ENCODE data around the gene POU2AF3. TPM values are rescaled to one million over a fixed set of nuclear protein-coding genes. Genes with fewer than 3 reads are reported as not detected.

The POU2AF3 gene
- total and polyA plus RNA-seq, 11 donors = 0.15 to 2.1 (median 0.54) TPM; not detected in 5

DNA sequence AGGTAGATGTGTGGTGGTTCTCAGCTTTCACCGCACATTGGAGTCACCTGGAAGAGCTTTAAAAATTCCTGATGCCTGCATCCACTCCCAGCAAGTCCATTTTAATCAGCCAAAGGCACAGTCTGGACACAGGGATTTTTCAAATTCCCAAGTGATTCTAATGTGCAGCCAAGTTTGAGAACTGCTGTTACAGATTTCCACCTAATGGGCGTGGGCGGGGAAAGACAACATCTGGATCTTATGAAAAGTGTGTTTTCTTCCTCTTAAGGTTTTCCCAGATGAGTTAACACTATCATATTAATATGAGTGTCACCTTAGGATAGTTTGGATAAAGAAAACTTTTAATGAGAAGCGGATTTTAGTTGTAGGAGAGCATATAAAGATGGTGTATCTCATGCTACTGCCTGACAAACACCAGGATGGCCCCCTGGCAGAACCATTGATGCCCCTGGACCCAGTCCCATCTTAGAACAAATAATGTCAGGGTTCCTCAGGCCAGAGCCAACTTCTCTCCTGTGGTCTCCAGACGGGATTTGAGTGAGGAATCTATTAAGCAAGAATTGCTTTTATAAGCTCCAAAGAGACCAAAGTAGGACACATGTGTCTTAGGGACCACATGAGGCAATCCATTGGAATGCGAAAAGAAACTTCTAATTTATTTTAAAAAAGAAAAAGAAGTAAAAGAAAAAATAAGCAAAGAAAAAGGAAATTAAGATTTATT is 48.8 kb downstream of the POU2AF3 start:
- Histone ChIP-seq H3K9me3 (no peaks in the 10 kb centered on the region), H3K4me1 (peaks cover 0 to 9% (median 0%) of the 10 kb centered on the region in 12 donors), H3K36me3 (no peaks in the 10 kb centered on the region), H3K27ac (peak overlapping the region in 5 of 12 donors; percentile 15 to 77 (median 34)), H3K27me3 (peaks cover 0 to 4% (median 0%) of the 10 kb centered on the region in 9 donors), H3K4me3 (no peak overlapping the region)
- 64 to 79% (median 71%) methylated on average over 6 of the region's 6 CpGs for WGBS, 4 donors
- TF ChIP-seq POLR2A (IDR thresholded peaks at IDR 0.05) = no peak
- TF ChIP-seq, protein P1, sequence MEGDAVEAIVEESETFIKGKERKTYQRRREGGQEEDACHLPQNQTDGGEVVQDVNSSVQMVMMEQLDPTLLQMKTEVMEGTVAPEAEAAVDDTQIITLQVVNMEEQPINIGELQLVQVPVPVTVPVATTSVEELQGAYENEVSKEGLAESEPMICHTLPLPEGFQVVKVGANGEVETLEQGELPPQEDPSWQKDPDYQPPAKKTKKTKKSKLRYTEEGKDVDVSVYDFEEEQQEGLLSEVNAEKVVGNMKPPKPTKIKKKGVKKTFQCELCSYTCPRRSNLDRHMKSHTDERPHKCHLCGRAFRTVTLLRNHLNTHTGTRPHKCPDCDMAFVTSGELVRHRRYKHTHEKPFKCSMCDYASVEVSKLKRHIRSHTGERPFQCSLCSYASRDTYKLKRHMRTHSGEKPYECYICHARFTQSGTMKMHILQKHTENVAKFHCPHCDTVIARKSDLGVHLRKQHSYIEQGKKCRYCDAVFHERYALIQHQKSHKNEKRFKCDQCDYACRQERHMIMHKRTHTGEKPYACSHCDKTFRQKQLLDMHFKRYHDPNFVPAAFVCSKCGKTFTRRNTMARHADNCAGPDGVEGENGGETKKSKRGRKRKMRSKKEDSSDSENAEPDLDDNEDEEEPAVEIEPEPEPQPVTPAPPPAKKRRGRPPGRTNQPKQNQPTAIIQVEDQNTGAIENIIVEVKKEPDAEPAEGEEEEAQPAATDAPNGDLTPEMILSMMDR (IDR thresholded peaks at IDR 0.05) = no peak
- intact Hi-C loops (cut with DNase I) = no loop called here
- ATAC-seq (peak; percentile 42 to 74 (median 56)), DNase-seq (peak in 2 of 5 donors; percentile 44 to 48)

DNA sequence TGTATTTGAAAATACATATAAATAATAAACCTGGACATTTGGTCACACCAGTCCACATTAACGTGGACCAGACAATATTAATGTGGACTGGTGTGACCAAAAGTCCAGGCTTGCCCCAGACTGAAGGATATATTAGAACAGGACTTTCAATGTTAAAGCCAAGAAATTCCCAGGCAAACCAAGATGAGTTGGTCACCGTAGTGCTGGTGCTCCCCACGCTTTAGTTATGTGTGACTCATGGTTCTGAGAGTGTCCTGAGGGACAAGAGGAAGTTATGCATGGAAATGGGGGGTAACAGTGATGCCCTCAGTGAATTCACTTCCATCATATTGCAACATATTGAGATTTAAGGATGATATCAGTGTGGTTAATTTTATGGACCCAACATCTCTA is 49.4 kb downstream of the POU2AF3 start:
- WGBS, 4 donors = 70 to 77% (median 73%) methylated on average over 3 of the region's 3 CpGs
- Histone ChIP-seq H3K4me1 (peaks cover 0 to 9% (median 0%) of the 10 kb centered on the region in 12 donors), H3K9me3 (no peaks in the 10 kb centered on the region), H3K27me3 (peaks cover 0 to 4% (median 0%) of the 10 kb centered on the region in 9 donors), H3K36me3 (no peaks in the 10 kb centered on the region), H3K27ac (peak overlapping the region in 4 of 12 donors; percentile 15 to 77 (median 24)), H3K4me3 (no peak overlapping the region)
- intact Hi-C loops (cut with DNase I) = no loop called here
- ATAC-seq (peak in 2 of 4 donors; percentile 56 to 72), DNase-seq (no peak)
- TF ChIP-seq POLR2A (IDR thresholded peaks at IDR 0.05) = no peak
- TF ChIP-seq, protein P1 (IDR thresholded peaks at IDR 0.05) = no peak

DNA sequence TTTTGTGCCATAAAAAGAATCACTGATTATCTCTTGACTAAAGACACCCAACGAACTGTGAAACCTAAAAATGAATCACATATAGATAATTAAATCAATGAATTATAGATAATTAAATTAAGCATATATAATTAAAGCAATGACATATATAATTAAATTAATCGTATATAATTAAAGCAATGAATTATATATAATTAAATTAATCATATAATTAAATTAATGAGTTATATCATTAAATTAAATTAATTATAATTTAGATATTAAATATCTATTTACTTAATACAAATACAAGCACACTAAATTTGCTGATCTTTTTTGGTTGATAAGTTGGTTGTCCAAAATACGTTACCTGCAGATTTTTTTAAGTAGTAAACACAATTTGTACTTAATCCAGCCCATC is 49.8 kb downstream of the POU2AF3 start:
- no peak for ATAC-seq
- Histone ChIP-seq H3K27ac (peak overlapping the region in 3 of 12 donors; percentile 15 to 77 (median 28)), H3K9me3 (no peaks in the 10 kb centered on the region), H3K36me3 (no peaks in the 10 kb centered on the region), H3K4me1 (peaks cover 0 to 9% (median 0%) of the 10 kb centered on the region in 12 donors), H3K4me3 (no peak overlapping the region), H3K27me3 (peaks cover 0 to 4% (median 0%) of the 10 kb centered on the region in 9 donors)
- TF ChIP-seq, protein P1 (IDR thresholded peaks at IDR 0.05) = no peak
- no peak for TF ChIP-seq POLR2A (IDR thresholded peaks at IDR 0.05)
- 63 to 79% (median 78%) methylated on average over 3 of the region's 3 CpGs for WGBS, 4 donors
- DNase-seq = no peak
- intact Hi-C loops (cut with DNase I) = no loop called here

DNA sequence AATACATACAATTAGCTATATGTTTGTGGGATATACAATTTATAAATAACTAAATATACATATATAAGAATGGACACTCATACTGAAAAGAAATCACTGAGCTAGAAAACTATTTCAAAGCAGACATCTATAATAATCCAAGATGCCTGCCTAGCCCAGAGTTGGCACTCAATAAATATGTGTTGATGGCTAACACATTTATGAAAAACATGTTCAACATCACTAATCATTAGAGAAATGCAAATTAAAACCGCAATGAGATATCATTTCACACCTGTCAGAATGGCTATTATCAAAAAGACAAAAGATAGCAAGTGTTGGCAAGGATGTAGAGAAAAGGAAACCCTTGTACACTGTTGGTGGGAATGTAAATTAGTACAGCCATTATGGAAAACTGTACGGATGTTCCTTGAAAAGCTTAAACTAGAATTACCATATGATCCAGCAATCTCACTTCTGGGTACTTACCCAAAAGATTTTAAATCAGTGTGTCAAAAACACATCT is 50.9 kb downstream of the POU2AF3 start:
- H3K27ac ChIP-seq = no peak overlapping the region
- ATAC-seq (no peak), DNase-seq (no peak)
- peaks cover 0 to 4% (median 0%) of the 10 kb centered on the region in 9 donors for H3K27me3 ChIP-seq
- TF ChIP-seq, protein P1 (IDR thresholded peaks at IDR 0.05) = no peak
- no peak for TF ChIP-seq POLR2A (IDR thresholded peaks at IDR 0.05)
- H3K4me3 ChIP-seq = no peak overlapping the region
- intact Hi-C loops (cut with DNase I) = no loop called here
- H3K9me3 ChIP-seq = no peaks in the 10 kb centered on the region
- H3K4me1 ChIP-seq = peaks cover 0 to 9% (median 0%) of the 10 kb centered on the region in 12 donors
- H3K36me3 ChIP-seq = no peaks in the 10 kb centered on the region
- WGBS, 4 donors = 55 to 89% (median 71%) methylated on average over 2 of the region's 2 CpGs
